ENCODE data around the gene HHIP. TPM values are rescaled to one million over a fixed set of nuclear protein-coding genes. Genes with fewer than 3 reads are reported as not detected.
A peak's percentile ranks its signal among the peaks of the same experiment; 100 is the strongest.
"Not testable (repeated sequence)": the region's sequence is repeated elsewhere in the genome, so short reads cannot be mapped to it uniquely, and the experiment has no call there.

Gene HHIP
- total RNA-seq, 1 donor from 2014 or later: 0.15 TPM

DNA sequence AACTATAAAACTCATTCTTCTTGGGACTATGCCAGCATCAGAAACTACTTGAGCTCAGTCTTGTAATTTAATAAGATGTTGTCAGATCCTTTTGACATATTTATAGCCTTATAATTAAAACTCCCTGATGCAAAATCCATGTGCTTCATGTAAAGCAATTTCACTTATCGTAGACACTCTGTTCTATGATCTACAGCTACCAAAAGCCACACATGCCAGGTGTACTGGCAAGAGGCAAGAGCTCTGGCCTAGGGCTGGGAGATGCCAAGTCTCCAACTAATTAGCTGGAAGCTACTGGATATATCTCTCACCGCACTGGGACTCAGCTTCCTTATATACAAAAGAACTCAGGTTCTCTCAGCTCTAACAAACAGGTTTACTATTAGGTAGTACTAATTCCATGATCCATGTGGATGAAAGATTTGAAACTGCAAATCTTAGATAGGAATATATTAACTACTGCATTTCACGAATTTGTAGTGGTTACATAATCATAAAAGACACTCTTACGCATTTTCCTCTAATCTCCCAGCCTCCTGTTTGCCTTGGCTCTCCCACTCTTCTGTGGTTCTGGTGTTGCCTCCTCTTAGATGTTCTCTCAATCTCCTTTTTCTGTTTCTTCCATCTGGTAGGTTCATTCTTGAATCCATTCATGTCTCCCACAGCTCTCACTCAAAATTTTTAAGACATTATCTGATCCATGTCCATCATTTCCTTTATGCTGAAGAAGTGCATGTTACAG is 103.0 kb downstream of the HHIP start:
- no peak for DNase-seq (ENCODE audit: low read depth)

DNA sequence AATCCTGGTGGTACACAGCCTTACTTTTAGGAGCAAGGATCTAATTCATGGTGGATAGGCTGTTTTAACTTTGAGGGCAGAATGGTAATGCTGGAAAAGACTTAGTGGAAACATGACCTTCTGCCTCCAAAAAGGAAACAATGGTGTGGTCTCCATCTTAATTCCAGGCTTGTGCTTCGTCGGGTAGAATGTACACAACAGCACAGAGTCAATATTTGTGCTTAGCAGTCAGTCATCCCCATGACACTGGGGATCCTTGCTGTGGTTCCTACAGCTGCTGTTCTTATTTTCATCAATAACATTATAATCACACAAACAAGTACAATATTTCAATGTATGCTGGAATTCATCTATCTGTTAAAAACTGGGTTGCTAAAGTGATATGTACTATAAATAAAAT is 104.4 kb downstream of the HHIP start:
- DNase-seq (ENCODE audit: low read depth): no peak

DNA sequence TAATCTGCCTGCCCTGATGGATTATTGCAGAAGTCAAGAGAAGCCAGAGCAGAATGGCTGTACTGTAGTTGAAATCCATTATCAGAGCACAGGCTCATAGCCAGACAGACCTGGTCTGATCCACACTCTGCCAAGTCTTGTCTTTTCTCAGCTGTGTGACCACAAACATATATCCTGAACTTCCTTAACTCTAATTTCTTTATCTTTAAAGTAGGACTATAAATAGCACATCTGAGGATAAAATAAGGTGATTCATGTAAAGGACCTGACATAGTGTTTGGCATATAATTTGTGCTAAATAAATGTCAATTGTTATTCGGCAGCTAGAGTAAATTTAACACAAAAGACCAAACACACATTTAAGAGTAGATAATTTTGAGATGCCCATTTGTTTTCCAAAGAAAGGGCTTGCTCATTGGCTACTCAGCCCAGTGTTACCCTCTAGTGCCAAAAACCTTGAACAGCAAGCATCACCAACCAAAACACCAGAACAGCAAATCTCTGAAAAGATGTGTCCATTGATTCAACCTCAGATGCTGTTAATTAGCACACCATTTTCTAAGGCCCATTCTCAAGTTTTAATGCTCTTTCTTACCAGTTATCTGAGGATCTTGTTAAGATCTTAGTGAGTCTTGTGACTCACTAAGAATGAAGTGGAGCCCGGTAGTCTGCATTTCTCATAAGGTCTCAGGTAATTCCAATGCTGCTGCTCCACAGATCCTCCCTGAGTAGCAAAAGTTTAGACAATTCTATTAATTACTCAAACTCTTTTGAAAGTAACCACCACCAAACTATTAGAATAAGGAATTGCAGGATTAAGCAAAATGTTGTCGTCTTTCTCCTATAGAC is 108.8 kb downstream of the HHIP start:
- DNase-seq (ENCODE audit: low read depth): peak; percentile 44

DNA sequence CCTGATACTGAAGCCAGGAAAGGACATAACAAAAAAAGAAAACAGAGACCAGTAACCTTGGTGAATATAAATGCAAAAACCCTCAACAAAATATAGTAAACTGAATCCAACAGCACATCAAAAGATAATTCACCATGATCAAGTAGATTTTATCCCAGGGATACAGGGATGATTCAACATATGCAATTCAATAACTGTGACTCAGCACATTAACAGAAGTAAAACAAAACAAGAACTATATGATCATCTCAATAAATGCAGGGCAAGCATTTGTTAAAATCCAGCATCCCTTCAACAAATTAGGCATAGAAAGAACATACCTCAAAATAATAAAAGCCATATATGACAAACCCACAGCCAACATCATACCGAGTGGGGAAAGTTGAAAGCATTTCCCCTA is 112.0 kb downstream of the HHIP start:
- no peak for DNase-seq (ENCODE audit: low read depth)

DNA sequence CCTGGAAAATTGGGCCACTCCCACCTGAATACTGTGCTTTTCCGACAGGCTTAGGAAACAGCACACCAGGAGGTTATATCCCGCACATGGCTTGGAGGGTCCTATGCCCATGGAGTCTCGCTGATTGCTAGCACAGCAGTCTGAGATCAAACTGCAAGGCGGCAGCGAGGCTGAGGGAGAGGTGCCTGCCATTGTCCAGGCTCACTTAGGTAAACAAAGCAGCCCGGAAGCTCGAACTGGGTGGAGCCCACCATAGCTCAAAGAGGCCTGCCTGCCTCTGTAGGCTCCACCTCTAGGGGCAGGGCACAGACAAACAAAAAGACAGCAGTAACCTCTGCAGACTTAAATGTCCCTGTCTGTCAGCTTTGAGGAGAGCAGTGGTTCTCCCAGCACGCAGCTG is 122.9 kb downstream of the HHIP start:
- DNase-seq (ENCODE audit: low read depth): not testable (repeated sequence)

DNA sequence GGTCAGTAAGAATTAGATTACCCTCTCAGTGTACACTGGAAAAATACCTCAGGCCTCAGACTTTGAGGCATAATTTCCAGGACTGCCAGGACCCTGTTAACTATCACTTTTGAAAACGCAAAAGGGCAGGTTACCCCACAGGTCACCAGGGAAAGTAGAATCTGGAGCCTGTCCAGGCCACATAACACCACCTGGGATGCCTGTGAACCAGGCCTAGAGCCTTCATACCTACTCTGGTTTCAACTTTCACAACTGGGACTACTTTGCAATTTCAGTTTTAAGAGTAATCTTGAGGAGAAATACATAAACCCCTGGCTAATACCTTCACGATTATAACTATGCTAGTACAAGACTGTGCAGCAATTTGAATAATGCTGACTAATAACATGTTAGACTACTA is 132.4 kb downstream of the HHIP start:
- DNase-seq (ENCODE audit: low read depth): peak; percentile 21

DNA sequence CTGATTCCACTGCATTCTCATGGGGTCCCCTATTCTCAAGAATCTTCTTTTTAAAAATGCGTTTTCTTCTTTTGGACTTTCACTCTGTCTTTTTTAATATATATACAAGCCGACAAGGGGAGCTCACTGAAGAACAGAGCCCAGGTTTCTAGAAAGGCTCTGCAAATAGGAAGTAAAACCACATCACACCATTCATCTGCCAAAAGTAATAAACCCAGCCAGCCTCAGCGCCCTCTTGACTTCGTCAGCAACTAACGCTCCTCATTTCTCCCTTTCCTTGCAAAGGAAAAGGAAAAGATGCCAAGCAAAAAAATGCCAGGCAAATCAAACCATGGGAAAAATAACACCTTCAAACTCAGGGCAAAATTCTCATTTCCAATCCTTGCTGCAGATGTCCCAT is 136.4 kb downstream of the HHIP start:
- DNase-seq (ENCODE audit: low read depth): peak; percentile 65

DNA sequence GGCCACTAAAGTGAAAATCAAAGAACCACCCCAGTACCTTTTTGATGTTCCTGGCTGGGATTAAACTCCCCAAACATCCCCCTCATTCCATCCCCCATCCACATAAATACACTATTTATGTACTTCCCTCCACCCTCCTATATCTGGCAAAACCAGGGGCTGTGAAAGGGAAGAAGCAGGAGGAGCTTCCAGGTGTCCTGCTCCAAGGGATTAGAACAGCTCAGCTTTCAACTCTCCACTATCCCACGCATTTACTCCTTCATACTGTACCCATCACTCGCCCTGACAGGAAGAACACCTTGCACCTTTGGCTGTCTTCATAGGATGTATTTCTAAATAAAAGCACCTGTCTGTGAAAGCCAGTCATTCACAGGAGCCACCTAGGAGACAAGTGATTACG is 140.0 kb downstream of the HHIP start:
- DNase-seq (ENCODE audit: low read depth): no peak

DNA sequence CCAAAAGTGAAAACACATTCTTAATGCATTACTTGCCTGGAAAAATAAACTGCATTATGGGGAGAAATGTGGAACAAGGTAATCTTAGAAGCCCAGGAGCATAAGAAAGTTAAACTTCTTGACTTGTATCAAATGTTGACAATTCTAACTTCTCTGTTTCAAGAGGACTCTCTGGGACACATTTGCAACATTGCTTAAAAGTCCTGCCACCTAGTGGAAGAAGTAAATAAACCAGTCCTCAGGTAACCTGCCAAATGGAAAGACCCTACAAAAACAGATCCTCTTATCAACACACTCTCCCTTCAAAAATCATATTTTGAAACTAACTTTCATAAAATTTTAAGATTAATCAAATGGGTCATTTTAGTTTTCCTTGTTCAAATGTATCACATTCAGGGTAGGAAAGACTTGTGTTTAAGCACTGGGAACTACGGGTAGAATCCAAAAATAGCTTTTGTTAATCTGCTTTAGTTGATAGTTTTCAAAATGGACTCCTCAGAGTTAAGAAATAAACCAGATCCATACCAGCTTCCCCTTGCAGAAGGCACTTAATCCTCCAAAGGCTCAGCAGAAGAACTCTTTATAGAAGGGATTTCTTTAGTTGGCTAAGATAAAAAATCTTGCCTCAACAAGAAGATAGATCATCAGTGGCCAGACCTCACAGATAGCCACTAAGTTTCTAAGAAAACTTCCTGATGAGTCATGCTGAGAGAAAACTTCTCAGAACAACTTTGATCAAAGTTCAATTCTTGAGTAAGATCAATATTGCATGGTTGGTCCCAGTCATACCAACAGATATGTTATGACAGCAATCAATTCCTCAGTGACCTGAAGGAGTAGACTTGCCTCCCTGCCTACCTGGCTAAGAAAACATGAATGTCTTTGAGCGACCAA is 141.7 kb downstream of the HHIP start:
- peak; percentile 63 for DNase-seq (ENCODE audit: low read depth)

DNA sequence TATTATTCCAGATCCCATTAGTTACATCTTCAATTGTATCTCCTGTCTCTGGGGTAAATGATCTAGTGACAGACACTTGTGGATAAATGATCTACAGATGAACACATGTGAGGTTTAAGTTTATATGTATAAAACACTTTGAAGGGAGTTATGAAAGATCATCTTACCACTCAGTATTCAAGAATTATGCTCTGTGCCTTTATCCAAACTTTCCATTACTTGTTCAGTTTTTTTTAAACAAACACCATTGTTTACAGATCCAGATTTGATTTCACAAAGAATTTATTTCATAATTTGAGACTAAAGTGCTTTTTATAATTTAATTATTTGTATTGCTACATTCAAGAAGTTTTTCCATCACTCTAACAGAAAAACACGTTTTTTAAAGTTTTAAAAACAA is 142.5 kb downstream of the HHIP start:
- DNase-seq (ENCODE audit: low read depth): no peak

DNA sequence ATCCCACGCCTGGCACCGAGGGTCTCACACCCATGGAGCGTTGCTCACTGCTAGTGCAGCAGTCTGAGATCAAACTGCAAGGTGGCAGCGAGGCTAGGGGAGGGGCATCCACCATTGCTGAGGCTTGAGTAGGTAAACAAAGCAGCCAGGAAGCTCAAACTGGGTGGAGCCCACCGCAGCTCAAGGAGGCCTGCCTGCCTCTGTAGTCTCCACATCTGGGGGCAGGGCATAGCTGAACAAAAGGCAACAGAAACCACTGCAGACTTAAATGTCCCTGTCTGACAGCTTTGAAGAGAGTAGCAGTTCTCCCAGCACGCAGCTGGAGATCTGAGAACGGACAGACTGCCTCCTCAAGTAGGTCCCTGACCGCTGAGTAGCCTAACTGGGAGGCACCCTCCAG is 146.0 kb downstream of the HHIP start:
- not testable (repeated sequence) for DNase-seq (ENCODE audit: low read depth)
